ENCODE results near the gene CD163L1. TPM values are rescaled to one million over a fixed set of nuclear protein-coding genes. Genes with fewer than 3 reads are reported as not detected.

Gene CD163L1
- total and polyA plus RNA-seq, 7 donors = 0.54 to 49.0 (median 3.6) TPM

- Histone ChIP-seq H3K27me3 (no peaks in the 10 kb centered on the region), H3K4me3 (no peak overlapping the region), H3K9me3 (no peaks in the 10 kb centered on the region), H3K27ac (no peak overlapping the region), H3K4me1 (no peaks in the 10 kb centered on the region), H3K36me3 (no peaks in the 10 kb centered on the region)
- intact Hi-C loops (cut with DNase I) = no loop called here
- WGBS, 2 donors = 82 to 92% methylated on average over 1 of the region's 1 CpG
- no peak for DNase-seq
- TF ChIP-seq EP300 (IDR thresholded peaks at IDR 0.05) (no peak), CTCF (IDR thresholded peaks at IDR 0.05) (no peak), POLR2A (IDR thresholded peaks at IDR 0.05) (no peak), POLR2AphosphoS5 (IDR thresholded peaks at IDR 0.05) (no peak)
Measured at GRCh38 chr12:7361265-7361664, 82.7 kb downstream of the CD163L1 start.

GRCh38 chr12:7354529-7354928 is 89.4 kb downstream of the CD163L1 start:
- no peaks in the 10 kb centered on the region for H3K36me3 ChIP-seq
- no peak for TF ChIP-seq CTCF (IDR thresholded peaks at IDR 0.05)
- TF ChIP-seq POLR2AphosphoS5 (IDR thresholded peaks at IDR 0.05) = no peak
- no peak for TF ChIP-seq EP300 (IDR thresholded peaks at IDR 0.05)
- no peak for TF ChIP-seq POLR2A (IDR thresholded peaks at IDR 0.05)
- intact Hi-C loops (cut with DNase I) = no loop called here
- H3K27ac ChIP-seq = no peak overlapping the region
- no peaks in the 10 kb centered on the region for H3K4me1 ChIP-seq
- 51 to 83% methylated on average over 4 of the region's 4 CpGs for WGBS, 2 donors
- H3K9me3 ChIP-seq = no peaks in the 10 kb centered on the region
- no peak for DNase-seq
- no peaks in the 10 kb centered on the region for H3K27me3 ChIP-seq
- H3K4me3 ChIP-seq = no peak overlapping the region

GRCh38 chr12:7352661-7353060 is 91.3 kb downstream of the CD163L1 start:
- Histone ChIP-seq H3K4me3 (no peak overlapping the region), H3K27ac (no peak overlapping the region), H3K4me1 (no peaks in the 10 kb centered on the region), H3K9me3 (no peaks in the 10 kb centered on the region), H3K27me3 (no peaks in the 10 kb centered on the region), H3K36me3 (no peaks in the 10 kb centered on the region)
- no peak for TF ChIP-seq CTCF (IDR thresholded peaks at IDR 0.05)
- TF ChIP-seq POLR2A (IDR thresholded peaks at IDR 0.05) = no peak
- TF ChIP-seq EP300 (IDR thresholded peaks at IDR 0.05) = no peak
- TF ChIP-seq POLR2AphosphoS5 (IDR thresholded peaks at IDR 0.05) = no peak
- intact Hi-C loops (cut with DNase I) = no loop called here
- no peak for DNase-seq

GRCh38 chr12:7351177-7351576 is 92.8 kb downstream of the CD163L1 start:
- no peak for DNase-seq
- intact Hi-C loops (cut with DNase I) = no loop called here
- Histone ChIP-seq H3K27me3 (no peaks in the 10 kb centered on the region), H3K27ac (no peak overlapping the region), H3K36me3 (no peaks in the 10 kb centered on the region), H3K9me3 (no peaks in the 10 kb centered on the region), H3K4me1 (no peaks in the 10 kb centered on the region), H3K4me3 (no peak overlapping the region)
- WGBS, 2 donors = 53 to 66% methylated on average over 2 of the region's 2 CpGs
- TF ChIP-seq CTCF (IDR thresholded peaks at IDR 0.05) = no peak
- TF ChIP-seq POLR2A (IDR thresholded peaks at IDR 0.05) = no peak

GRCh38 chr12:7349418-7349817 is 94.5 kb downstream of the CD163L1 start:
- TF ChIP-seq POLR2A (IDR thresholded peaks at IDR 0.05) (no peak), POLR2AphosphoS5 (IDR thresholded peaks at IDR 0.05) (no peak), CTCF (IDR thresholded peaks at IDR 0.05) (no peak), EP300 (IDR thresholded peaks at IDR 0.05) (no peak)
- Histone ChIP-seq H3K4me3 (no peak overlapping the region), H3K36me3 (no peaks in the 10 kb centered on the region), H3K9me3 (peaks cover 0 to 3% (median 0%) of the 10 kb centered on the region in 4 donors), H3K27me3 (no peaks in the 10 kb centered on the region), H3K4me1 (no peaks in the 10 kb centered on the region), H3K27ac (no peak overlapping the region)
- WGBS, 2 donors = 71 to 76% methylated on average over 4 of the region's 4 CpGs
- intact Hi-C loops (cut with DNase I) = no loop called here
- DNase-seq = no peak
